ENCODE results near the gene ARL15.

Gene ARL15

DNA sequence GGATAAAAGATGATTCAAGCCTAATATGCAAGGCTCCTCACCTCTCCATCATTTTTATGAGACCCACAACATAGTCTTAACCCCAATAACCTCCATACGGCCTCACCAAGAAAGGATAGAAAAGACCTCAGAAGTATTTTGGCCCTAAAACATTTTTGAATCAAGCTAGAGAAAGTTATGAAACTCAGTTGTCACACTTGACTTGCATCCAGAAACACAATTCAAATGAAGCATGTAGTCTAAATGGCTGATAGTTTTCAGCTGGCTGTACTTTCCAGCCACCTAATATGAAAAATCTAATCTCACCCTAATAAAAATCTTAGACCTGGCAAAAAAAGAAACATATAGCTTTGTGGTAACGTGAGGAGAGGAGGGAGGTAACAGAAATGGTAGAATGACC is 116.1 kb downstream of the ARL15 start:
- H3K27me3 ChIP-seq (ENCODE audit: control insufficient read depth in 3 of 3, insufficient read depth in 3 of 3, low read depth in 1 of 3, low read length in 3 of 3), result no peaks in the 10 kb centered on the region
- H3K4me3 ChIP-seq (ENCODE audit: low read length in 2 of 2), result no peak overlapping the region
- no peaks in the 10 kb centered on the region for H3K4me1 ChIP-seq (ENCODE audit: control insufficient read depth in 2 of 2, insufficient read depth in 1 of 2, low read depth in 1 of 2, low read length in 2 of 2)
- no peak overlapping the region for H3K23ac ChIP-seq (ENCODE audit: low read depth, low read length, poor library complexity)
- no peak overlapping the region for H2AK5ac ChIP-seq (ENCODE audit: low read depth, low read length)
- WGBS, 2 donors (ENCODE audit: extremely low coverage in 2 of 2, insufficient read length in 2 of 2, insufficient replicate concordance in 1 of 2), result no CpG with 5 or more reads among the region's 2 CpGs
- no peak overlapping the region for H2BK5ac ChIP-seq (ENCODE audit: low read length)
- H3K79me1 ChIP-seq (ENCODE audit: low read depth, low read length), result no peaks in the 10 kb centered on the region
- no peak for DNase-seq (ENCODE audit: low spot score)
- no peaks in the 10 kb centered on the region for H3K36me3 ChIP-seq (replicated peaks in 1 of 2; ENCODE audit: control insufficient read depth in 2 of 2, insufficient read depth in 2 of 2, low read length in 2 of 2)
- no peak overlapping the region for H3K27ac ChIP-seq (replicated peaks; ENCODE audit: low read length)
- H2AFZ ChIP-seq (ENCODE audit: low read length), result no peak overlapping the region
- no peak overlapping the region for H2BK120ac ChIP-seq (ENCODE audit: low read depth, low read length)
- H3K18ac ChIP-seq (ENCODE audit: low read length), result no peak overlapping the region
- no peak overlapping the region for H4K91ac ChIP-seq (ENCODE audit: low read depth, low read length, poor library complexity)
- H3K14ac ChIP-seq (ENCODE audit: low read length), result no peak overlapping the region
- H3K9me3 ChIP-seq (replicated peaks in 1 of 2; ENCODE audit: control insufficient read depth in 2 of 2, insufficient read depth in 1 of 2, low read depth in 1 of 2, low read length in 2 of 2), result no peaks in the 10 kb centered on the region
- H3K4ac ChIP-seq (ENCODE audit: low read length), result no peak overlapping the region
- no peak overlapping the region for H3K9ac ChIP-seq (ENCODE audit: low read depth, low read length, poor library complexity)
- no peak overlapping the region for H3K4me2 ChIP-seq (ENCODE audit: insufficient read depth, low read length, poor library complexity, severe bottlenecking)
- no peak overlapping the region for H4K8ac ChIP-seq (ENCODE audit: low read depth, low read length)
- H2BK15ac ChIP-seq (ENCODE audit: low read length), result no peak overlapping the region
- no peak overlapping the region for H2BK12ac ChIP-seq (ENCODE audit: low read length)

DNA sequence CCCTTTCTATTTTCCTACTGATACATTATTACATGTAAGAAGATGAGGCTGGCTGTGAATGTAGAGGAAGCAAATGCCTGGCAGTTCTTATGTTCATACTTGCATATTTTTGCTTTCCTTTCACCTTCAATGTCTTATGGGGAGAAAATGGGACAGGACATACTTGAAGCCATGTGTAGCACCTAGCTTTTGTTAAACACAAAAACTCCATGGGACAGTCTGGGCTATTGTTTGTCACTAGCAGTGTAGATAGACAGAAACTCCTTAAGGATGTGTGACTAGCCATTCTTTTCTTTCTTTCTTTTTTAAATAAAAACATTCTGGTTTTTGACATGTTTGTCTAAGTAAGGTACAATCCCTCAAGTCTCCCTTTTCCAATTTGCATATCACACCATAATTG is 122.7 kb downstream of the ARL15 start:
- Histone ChIP-seq H3K14ac (ENCODE audit: low read length) (no peak overlapping the region), H3K27ac (replicated peaks; ENCODE audit: low read length) (no peak overlapping the region)

DNA sequence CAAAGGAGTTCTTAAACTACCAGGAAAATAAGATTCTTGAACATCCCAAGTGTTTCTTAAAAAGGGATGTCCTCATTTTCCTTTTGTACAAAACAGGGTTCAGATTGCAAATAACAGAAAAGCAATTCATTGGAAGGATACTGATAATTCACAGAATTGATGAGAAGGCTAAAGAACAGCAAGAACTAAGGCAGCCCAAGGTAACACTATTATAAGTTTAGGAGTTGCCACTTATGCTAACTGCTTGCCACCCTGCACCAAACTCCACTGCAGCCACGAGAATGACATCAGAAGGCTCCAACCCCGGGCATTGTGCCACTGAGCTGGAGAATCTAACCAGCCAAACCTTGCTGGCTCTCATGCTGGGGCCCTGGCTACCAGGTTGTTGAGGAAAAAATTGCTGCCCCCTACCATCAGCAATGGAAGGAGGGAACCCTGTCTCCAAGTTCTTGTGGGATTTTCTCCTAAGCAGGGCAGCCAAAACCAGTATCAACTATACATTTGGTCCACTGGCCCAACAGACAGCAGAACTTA is 123.4 kb downstream of the ARL15 start:
- Histone ChIP-seq H3K18ac (ENCODE audit: low read length) (no peak overlapping the region), H3K9ac (ENCODE audit: low read depth, low read length, poor library complexity) (no peak overlapping the region), H3K4me1 (ENCODE audit: control insufficient read depth in 2 of 2, insufficient read depth in 1 of 2, low read depth in 1 of 2, low read length in 2 of 2) (peaks cover 0 to 4% of the 10 kb centered on the region in 2 donors), H2AFZ (ENCODE audit: low read length) (no peak overlapping the region), H2BK5ac (ENCODE audit: low read length) (no peak overlapping the region), H3K9me3 (replicated peaks in 1 of 2; ENCODE audit: control insufficient read depth in 2 of 2, insufficient read depth in 1 of 2, low read depth in 1 of 2, low read length in 2 of 2) (no peaks in the 10 kb centered on the region), H3K4ac (ENCODE audit: low read length) (no peak overlapping the region), H3K27ac (replicated peaks; ENCODE audit: low read length) (no peak overlapping the region), H4K8ac (ENCODE audit: low read depth, low read length) (no peak overlapping the region), H3K4me2 (ENCODE audit: insufficient read depth, low read length, poor library complexity, severe bottlenecking) (no peak overlapping the region), H2BK12ac (ENCODE audit: low read length) (no peak overlapping the region), H2BK120ac (ENCODE audit: low read depth, low read length) (no peak overlapping the region), H2BK15ac (ENCODE audit: low read length) (no peak overlapping the region), H3K36me3 (replicated peaks in 1 of 2; ENCODE audit: control insufficient read depth in 2 of 2, insufficient read depth in 2 of 2, low read length in 2 of 2) (no peaks in the 10 kb centered on the region), H3K23ac (ENCODE audit: low read depth, low read length, poor library complexity) (no peak overlapping the region), H4K91ac (ENCODE audit: low read depth, low read length, poor library complexity) (no peak overlapping the region), H2AK5ac (ENCODE audit: low read depth, low read length) (no peak overlapping the region), H3K14ac (ENCODE audit: low read length) (no peak overlapping the region), H3K4me3 (ENCODE audit: low read length in 2 of 2) (no peak overlapping the region), H3K27me3 (ENCODE audit: control insufficient read depth in 3 of 3, insufficient read depth in 3 of 3, low read depth in 1 of 3, low read length in 3 of 3) (no peaks in the 10 kb centered on the region), H3K79me1 (ENCODE audit: low read depth, low read length) (no peaks in the 10 kb centered on the region)
- WGBS, 2 donors (ENCODE audit: extremely low coverage in 2 of 2, insufficient read length in 2 of 2, insufficient replicate concordance in 1 of 2), result no CpG with 5 or more reads among the region's 2 CpGs
- no peak for DNase-seq (ENCODE audit: low spot score)

More for the DNA sequence above, 122.7 kb downstream of the ARL15 start:
- no peak overlapping the region for H2BK12ac ChIP-seq (ENCODE audit: low read length)
- H3K36me3 ChIP-seq (replicated peaks in 1 of 2; ENCODE audit: control insufficient read depth in 2 of 2, insufficient read depth in 2 of 2, low read length in 2 of 2), result no peaks in the 10 kb centered on the region
- peaks cover 0 to 4% of the 10 kb centered on the region in 2 donors for H3K4me1 ChIP-seq (ENCODE audit: control insufficient read depth in 2 of 2, insufficient read depth in 1 of 2, low read depth in 1 of 2, low read length in 2 of 2)
- H2BK15ac ChIP-seq (ENCODE audit: low read length), result no peak overlapping the region
- no peak overlapping the region for H2AK5ac ChIP-seq (ENCODE audit: low read depth, low read length)
- no peak overlapping the region for H4K8ac ChIP-seq (ENCODE audit: low read depth, low read length)
- no peak overlapping the region for H3K4me2 ChIP-seq (ENCODE audit: insufficient read depth, low read length, poor library complexity, severe bottlenecking)
- H3K4me3 ChIP-seq (ENCODE audit: low read length in 2 of 2), result no peak overlapping the region
- H2AFZ ChIP-seq (ENCODE audit: low read length), result no peak overlapping the region
- no peak overlapping the region for H2BK5ac ChIP-seq (ENCODE audit: low read length)
- no peak overlapping the region for H4K91ac ChIP-seq (ENCODE audit: low read depth, low read length, poor library complexity)
- H3K9ac ChIP-seq (ENCODE audit: low read depth, low read length, poor library complexity), result no peak overlapping the region
- H3K4ac ChIP-seq (ENCODE audit: low read length), result no peak overlapping the region
- no peak overlapping the region for H2BK120ac ChIP-seq (ENCODE audit: low read depth, low read length)
- H3K27me3 ChIP-seq (ENCODE audit: control insufficient read depth in 3 of 3, insufficient read depth in 3 of 3, low read depth in 1 of 3, low read length in 3 of 3), result no peaks in the 10 kb centered on the region
- no peak overlapping the region for H3K23ac ChIP-seq (ENCODE audit: low read depth, low read length, poor library complexity)
- no peak overlapping the region for H3K18ac ChIP-seq (ENCODE audit: low read length)
- H3K79me1 ChIP-seq (ENCODE audit: low read depth, low read length), result no peaks in the 10 kb centered on the region
- no peaks in the 10 kb centered on the region for H3K9me3 ChIP-seq (replicated peaks in 1 of 2; ENCODE audit: control insufficient read depth in 2 of 2, insufficient read depth in 1 of 2, low read depth in 1 of 2, low read length in 2 of 2)
- DNase-seq (ENCODE audit: low spot score), result no peak

DNA sequence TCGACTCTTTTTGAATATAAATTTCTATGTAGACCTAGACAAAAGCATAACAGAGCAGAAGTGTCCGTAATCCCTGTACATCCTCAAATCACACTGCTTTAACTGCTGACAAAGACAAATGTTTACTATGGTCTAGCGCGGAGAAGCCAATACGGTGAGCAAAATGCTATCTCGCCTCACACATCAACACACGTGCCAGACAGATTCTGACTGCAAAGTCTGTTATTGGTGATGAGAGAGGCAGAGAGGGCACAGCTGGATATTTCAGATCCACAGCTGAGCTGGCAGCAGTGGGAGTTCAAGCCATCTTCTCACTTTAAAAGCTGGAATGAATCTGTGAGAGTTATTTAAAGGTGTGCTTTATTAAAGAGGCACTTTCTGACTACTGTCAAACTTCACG is 124.3 kb downstream of the ARL15 start:
- no peak overlapping the region for H3K14ac ChIP-seq (ENCODE audit: low read length)
- no peak overlapping the region for H2BK5ac ChIP-seq (ENCODE audit: low read length)
- no CpG with 5 or more reads among the region's 8 CpGs for WGBS, 2 donors (ENCODE audit: extremely low coverage in 2 of 2, insufficient read length in 2 of 2, insufficient replicate concordance in 1 of 2)
- peaks cover 0 to 4% of the 10 kb centered on the region in 2 donors for H3K4me1 ChIP-seq (ENCODE audit: control insufficient read depth in 2 of 2, insufficient read depth in 1 of 2, low read depth in 1 of 2, low read length in 2 of 2)
- DNase-seq (ENCODE audit: low spot score), result no peak
- H3K27me3 ChIP-seq (ENCODE audit: control insufficient read depth in 3 of 3, insufficient read depth in 3 of 3, low read depth in 1 of 3, low read length in 3 of 3), result no peaks in the 10 kb centered on the region
- no peak overlapping the region for H3K27ac ChIP-seq (replicated peaks; ENCODE audit: low read length)
- no peaks in the 10 kb centered on the region for H3K36me3 ChIP-seq (replicated peaks in 1 of 2; ENCODE audit: control insufficient read depth in 2 of 2, insufficient read depth in 2 of 2, low read length in 2 of 2)
- H3K23ac ChIP-seq (ENCODE audit: low read depth, low read length, poor library complexity), result no peak overlapping the region
- no peak overlapping the region for H3K4me3 ChIP-seq (ENCODE audit: low read length in 2 of 2)
- no peak overlapping the region for H2BK120ac ChIP-seq (ENCODE audit: low read depth, low read length)
- H3K4ac ChIP-seq (ENCODE audit: low read length), result no peak overlapping the region
- H2AFZ ChIP-seq (ENCODE audit: low read length), result no peak overlapping the region
- H4K91ac ChIP-seq (ENCODE audit: low read depth, low read length, poor library complexity), result no peak overlapping the region
- no peak overlapping the region for H3K9ac ChIP-seq (ENCODE audit: low read depth, low read length, poor library complexity)
- no peak overlapping the region for H4K8ac ChIP-seq (ENCODE audit: low read depth, low read length)
- H3K9me3 ChIP-seq (replicated peaks in 1 of 2; ENCODE audit: control insufficient read depth in 2 of 2, insufficient read depth in 1 of 2, low read depth in 1 of 2, low read length in 2 of 2), result peaks cover 0 to 4% of the 10 kb centered on the region in 2 donors
- no peak overlapping the region for H3K18ac ChIP-seq (ENCODE audit: low read length)
- no peak overlapping the region for H2AK5ac ChIP-seq (ENCODE audit: low read depth, low read length)
- no peak overlapping the region for H2BK12ac ChIP-seq (ENCODE audit: low read length)
- H3K4me2 ChIP-seq (ENCODE audit: insufficient read depth, low read length, poor library complexity, severe bottlenecking), result no peak overlapping the region
- H3K79me1 ChIP-seq (ENCODE audit: low read depth, low read length), result no peaks in the 10 kb centered on the region
- H2BK15ac ChIP-seq (ENCODE audit: low read length), result no peak overlapping the region

All from neuronal stem cell (in vitro differentiated cells).